Mucosa of descending colon (tissue), 3 donors: ENCODE results near the gene BEAN1. TPM values are rescaled to one million over a fixed set of nuclear protein-coding genes. Genes with fewer than 3 reads are reported as not detected.

Experiments used
- ATAC-seq: fragments of 200-7000 bp; cut with Tn5 transposase; one replicate; pipeline ENCODE4 v1.9.1; 2020; ENCODE audit warnings: mild to moderate bottlenecking, moderate library complexity
- DNase-seq, 3 donors: peaks; one replicate each; pipeline ENCODE4 v3.0.0-alpha.2; 2020
- H3K36me3 ChIP-seq: fragments of 200-600 bp; one replicate; pipeline ENCODE4 v1.8.0; 2021; ENCODE audit warnings: low read depth, mild to moderate bottlenecking
- H3K4me1 ChIP-seq: fragments of 200-600 bp; one replicate; pipeline ENCODE4 v1.8.0; 2021; ENCODE audit warnings: low read depth, mild to moderate bottlenecking
- H3K4me3 ChIP-seq: fragments of 200-600 bp; one replicate; pipeline ENCODE4 v1.8.0; 2021; ENCODE audit warnings: mild to moderate bottlenecking
- H3K9me3 ChIP-seq: fragments of 200-600 bp; one replicate; pipeline ENCODE4 v1.8.0; 2021; ENCODE audit warnings: mild to moderate bottlenecking
- CTCF ChIP-seq: fragments of 200-600 bp; IDR thresholded peaks from one replicate; pipeline ENCODE4 v1.8.0; 2022; ENCODE audit warnings: antibody characterized with exemption, mild to moderate bottlenecking
- intact Hi-C, 2 donors: fragments of 100-400 bp; cut with DNase I in 1 of 2; cut with micrococcal nuclease in 1 of 2; formaldehyde crosslinking; loops; one replicate each; pipeline versions ENCODE4 v1.11.0 to v1.11.1; 2022; cut with DNase I, micrococcal nuclease
- total RNA-seq, 3 donors: library from RNA; stranded (reverse); fragmentation: NEBNext Ultra II Directional in 2 of 3; extraction: Animal tissue kit (Norgen Biotek cat#: 25700) in 2 of 3; gene quantifications; one replicate each; pipeline versions ENCODE4 v1.2.1 to v1.2.4, GENCODE V29; 2021 to 2023
- donor health status: DM: no; HTN: no; CAD: no; lungs with moderate emphysema.
- donor health status: DM: no; HTN: no; CAD: no.
- donor health status: DM: no; HTN: yes; CAD: no.

BEAN1 gene
- total RNA-seq, 3 donors from 2014 or later, result 0.22 TPM; not detected in 2

GRCh38 chr16:66390346-66391108, 36.6 kb upstream of the BEAN1 start:
- Histone ChIP-seq H3K36me3 (no peaks in the 10 kb centered on the region), H3K4me1 (no peaks in the 10 kb centered on the region), H3K9me3 (no peaks in the 10 kb centered on the region), H3K4me3 (no peak overlapping the region)
- DNase-seq (no peak), ATAC-seq (no peak)
- intact Hi-C loops, result no loop called here
- TF ChIP-seq CTCF, result no peak

- intact Hi-C loops, result no loop called here
These were observed 35.1 kb upstream of the BEAN1 start for GRCh38 chr16:66391726-66392670.

GRCh38 chr16:66395806-66396555, 31.1 kb upstream of the BEAN1 start:
- no peaks in the 10 kb centered on the region for H3K4me1 ChIP-seq
- intact Hi-C loops, result no loop called here
- no peak for ATAC-seq
- H3K9me3 ChIP-seq, result no peaks in the 10 kb centered on the region
- TF ChIP-seq CTCF, result no peak
- no peaks in the 10 kb centered on the region for H3K36me3 ChIP-seq
- H3K4me3 ChIP-seq, result no peak overlapping the region
- DNase-seq, result no peak

More at GRCh38 chr16:66391726-66392670, 35.1 kb upstream of the BEAN1 start:
- Histone ChIP-seq H3K9me3 (no peaks in the 10 kb centered on the region), H3K4me3 (no peak overlapping the region), H3K4me1 (no peaks in the 10 kb centered on the region), H3K36me3 (no peaks in the 10 kb centered on the region)
- no peak for TF ChIP-seq CTCF
- DNase-seq (no peak), ATAC-seq (no peak)

GRCh38 chr16:66397736-66398433, 29.2 kb upstream of the BEAN1 start:
- TF ChIP-seq CTCF, result no peak
- intact Hi-C loops, result no loop called here
- ATAC-seq (no peak), DNase-seq (no peak)
- H3K36me3 ChIP-seq, result no peaks in the 10 kb centered on the region
- no peaks in the 10 kb centered on the region for H3K4me1 ChIP-seq
- no peaks in the 10 kb centered on the region for H3K9me3 ChIP-seq
- H3K4me3 ChIP-seq, result no peak overlapping the region

- Histone ChIP-seq H3K4me1 (no peaks in the 10 kb centered on the region), H3K9me3 (no peaks in the 10 kb centered on the region), H3K4me3 (no peak overlapping the region), H3K36me3 (no peaks in the 10 kb centered on the region)
- intact Hi-C loops, result no loop called here
- DNase-seq (no peak), ATAC-seq (no peak)
- no peak for TF ChIP-seq CTCF
These were observed 28.1 kb upstream of the BEAN1 start for GRCh38 chr16:66399031-66399430.
